WI38 (cell line): ENCODE measurements around the gene TAF1C.

Source experiments
- H3K4me3 ChIP-seq: 2 replicates; pipeline ENCODE4 v1.5.1; 2011; ENCODE audit warnings: low read depth, mild to moderate bottlenecking, control low read depth, low read length
- CTCF ChIP-seq: IDR thresholded peaks from 2 replicates; pipeline ENCODE4 v1.5.1; 2012; ENCODE audit warnings: low read depth, mild to moderate bottlenecking, control low read depth, low read length

TAF1C gene

GRCh38 chr16:84182680-84183571 lies 3.9 kb downstream of the TAF1C start:
- no peak for TF ChIP-seq CTCF

GRCh38 chr16:84182104-84182503 lies 4.8 kb downstream of the TAF1C start:
- no peak overlapping the region for H3K4me3 ChIP-seq
- TF ChIP-seq CTCF, result no peak

More at GRCh38 chr16:84182680-84183571, 3.9 kb downstream of the TAF1C start:
- no peak overlapping the region for H3K4me3 ChIP-seq

- no peak overlapping the region for H3K4me3 ChIP-seq
- no peak for TF ChIP-seq CTCF
Measured at GRCh38 chr16:84181144-84181915, 5.5 kb downstream of the TAF1C start.

- H3K4me3 ChIP-seq, result no peak overlapping the region
- TF ChIP-seq CTCF, result no peak
Measured at GRCh38 chr16:84180519-84181140, 6.2 kb downstream of the TAF1C start.

- no peak overlapping the region for H3K4me3 ChIP-seq
- no peak for TF ChIP-seq CTCF
Measured at GRCh38 chr16:84179612-84180320, 7.1 kb downstream of the TAF1C start.

- no peak for TF ChIP-seq CTCF
- H3K4me3 ChIP-seq, result no peak overlapping the region
Measured at GRCh38 chr16:84178892-84179611, 7.8 kb downstream of the TAF1C start.
